NB4 (cell line): ENCODE data around the gene BCL3.

Source experiments
- CTCF ChIP-seq: IDR thresholded peaks from one replicate; pipeline ENCODE4 v1.5.1; 2012; ENCODE audit warnings: low read depth, low read length
- POLR2A ChIP-seq: IDR thresholded peaks from 2 replicates; pipeline ENCODE4 v1.6.1; 2011; ENCODE audit warnings: mild to moderate bottlenecking; ENCODE audit not compliant: insufficient read length; ENCODE audit errors: extremely low read depth

GRCh38 chr19:44740351-44740824 is 8.1 kb upstream of the BCL3 start:
- TF ChIP-seq CTCF (peak; percentile 14), POLR2A (no peak)
